Left lung (tissue), 10 donors: ENCODE data around the gene SENP3. TPM values are rescaled to one million over a fixed set of nuclear protein-coding genes. Genes with fewer than 3 reads are reported as not detected.

ENCODE experiments used
- ATAC-seq: fragments of 200-7000 bp; cut with Tn5 transposase; one replicate; pipeline ENCODE4 v1.9.1; 2020; ENCODE audit warnings: moderate library complexity
- DNase-seq, 4 donors: peaks; one replicate each; pipeline ENCODE4 v3.0.0-alpha.2; 2013 to 2020
- H3K27ac ChIP-seq, 2 donors: fragments of 200-600 bp; sonication (generic) in 1 of 2; one replicate each; pipeline versions ENCODE4 v1.5.0 to v1.8.0; 2020 to 2021
- H3K27me3 ChIP-seq, 2 donors: fragments of 200-600 bp; sonication (generic) in 1 of 2; one replicate each; pipeline versions ENCODE4 v1.5.0 to v1.8.0; 2020 to 2021
- H3K36me3 ChIP-seq, 2 donors: fragments of 200-600 bp; sonication (generic) in 1 of 2; one replicate each; pipeline versions ENCODE4 v1.5.0 to v1.8.0; 2020 to 2021
- H3K4me1 ChIP-seq, 2 donors: fragments of 200-600 bp; one replicate each; pipeline ENCODE4 v1.8.0; 2021
- H3K4me3 ChIP-seq, 2 donors: fragments of 200-600 bp; sonication (generic) in 1 of 2; one replicate each; pipeline versions ENCODE4 v1.5.0 to v1.8.0; 2020 to 2021; ENCODE audit warnings: mild to moderate bottlenecking in 1 of 2
- H3K9me3 ChIP-seq, 2 donors: fragments of 200-600 bp; sonication (generic) in 1 of 2; one replicate each; pipeline versions ENCODE4 v1.5.0 to v1.8.0; 2020 to 2021
- CTCF ChIP-seq, 2 donors: fragments of 200-600 bp; sonication (generic) in 1 of 2; IDR thresholded peaks; one replicate each; pipeline versions ENCODE4 v1.5.0 to v1.8.0; 2021; ENCODE audit warnings: antibody characterized with exemption in 2 of 2
- intact Hi-C, 2 donors: fragments of 100-400 bp; cut with DNase I; formaldehyde crosslinking; loops; one replicate each; pipeline versions ENCODE4 v1.11.2 to v1.14.2; 2022
- polyA plus RNA-seq, 6 donors: library from polyadenylated mRNA; unstranded; fragments of 120-200 nt; gene quantifications; one replicate each; pipeline ENCODE4 v1.2.1, GENCODE V29; 2013; ENCODE audit not compliant: insufficient read length in 6 of 6
- total RNA-seq, 2 donors: library from RNA; stranded (reverse); fragmentation: NEBNext Ultra II Directional; extraction: Animal tissue kit (Norgen Biotek cat#: 25700); gene quantifications; one replicate each; pipeline ENCODE4 v1.2.1, GENCODE V29; 2021
- donor health status: DM: no; HTN: yes; CAD: no.
- donor health status: DM: no; HTN: no; CAD: no.

The SENP3 gene
- total and polyA plus RNA-seq, 8 donors, result 43.5 to 72.5 (median 67.9) TPM

GRCh38 chr17:7553356-7553755, 8.4 kb upstream of the SENP3 start:
- TF ChIP-seq CTCF (IDR thresholded peaks at IDR 0.05), result no peak
- Histone ChIP-seq H3K36me3 (peaks cover 0 to 7% of the 10 kb centered on the region in 2 donors), H3K27ac (peak overlapping the region; percentile 44 to 82), H3K9me3 (no peaks in the 10 kb centered on the region), H3K27me3 (no peaks in the 10 kb centered on the region), H3K4me1 (peaks cover 21 to 73% of the 10 kb centered on the region in 2 donors), H3K4me3 (no peak overlapping the region)
- intact Hi-C loops, result no loop called here
- ATAC-seq, result no peak
- DNase-seq, result no peak

- intact Hi-C loops, result no loop called here
Measured at GRCh38 chr17:7555320-7555948, 6.3 kb upstream of the SENP3 start.

GRCh38 chr17:7556627-7557026, 5.1 kb upstream of the SENP3 start:
- H3K9me3 ChIP-seq, result no peaks in the 10 kb centered on the region
- H3K4me3 ChIP-seq, result no peak overlapping the region
- peaks cover 32 to 74% of the 10 kb centered on the region in 2 donors for H3K4me1 ChIP-seq
- no peaks in the 10 kb centered on the region for H3K27me3 ChIP-seq
- TF ChIP-seq CTCF (IDR thresholded peaks at IDR 0.05), result no peak
- intact Hi-C loops, result no loop called here
- no peak overlapping the region for H3K27ac ChIP-seq
- ATAC-seq (no peak), DNase-seq (no peak)
- H3K36me3 ChIP-seq, result peaks cover 0 to 9% of the 10 kb centered on the region in 2 donors

More at GRCh38 chr17:7555320-7555948, 6.3 kb upstream of the SENP3 start:
- peaks cover 0 to 9% of the 10 kb centered on the region in 2 donors for H3K36me3 ChIP-seq
- no peak overlapping the region for H3K4me3 ChIP-seq
- no peak overlapping the region for H3K27ac ChIP-seq
- no peak for ATAC-seq
- no peaks in the 10 kb centered on the region for H3K27me3 ChIP-seq
- peaks cover 28 to 76% of the 10 kb centered on the region in 2 donors for H3K4me1 ChIP-seq
- no peaks in the 10 kb centered on the region for H3K9me3 ChIP-seq
- TF ChIP-seq CTCF (IDR thresholded peaks at IDR 0.05), result no peak
- DNase-seq, result no peak

- Histone ChIP-seq H3K9me3 (no peaks in the 10 kb centered on the region), H3K4me1 (peaks cover 32 to 71% of the 10 kb centered on the region in 2 donors), H3K27ac (peak overlapping the region; percentile 93 to 97), H3K36me3 (peaks cover 0 to 9% of the 10 kb centered on the region in 2 donors), H3K4me3 (peak overlapping the region in 1 of 2 donors; percentile 82), H3K27me3 (no peaks in the 10 kb centered on the region)
- no peak for TF ChIP-seq CTCF (IDR thresholded peaks at IDR 0.05)
- intact Hi-C loops, result no loop called here
- no peak for ATAC-seq
- DNase-seq, result no peak
Measured at GRCh38 chr17:7557147-7557764, 4.5 kb upstream of the SENP3 start.

- no peaks in the 10 kb centered on the region for H3K9me3 ChIP-seq
- DNase-seq, result peak; percentile 88 to 99 (median 95)
- peak overlapping the region; percentile 93 to 97 for H3K27ac ChIP-seq
- peaks cover 0 to 9% of the 10 kb centered on the region in 2 donors for H3K36me3 ChIP-seq
- peak in 1 of 2 donors; percentile 16 for TF ChIP-seq CTCF (IDR thresholded peaks at IDR 0.05)
- peak overlapping the region; percentile 36 to 82 for H3K4me3 ChIP-seq
- no peaks in the 10 kb centered on the region for H3K27me3 ChIP-seq
- peak; percentile 73 for ATAC-seq
- H3K4me1 ChIP-seq, result peaks cover 38 to 73% of the 10 kb centered on the region in 2 donors
- intact Hi-C loops, result no loop called here
Measured at GRCh38 chr17:7557775-7558543, 3.8 kb upstream of the SENP3 start.
